Osteoblast (primary cell): ENCODE results near the gene SCG5. TPM values are rescaled to one million over a fixed set of nuclear protein-coding genes. Genes with fewer than 3 reads are reported as not detected.
A peak's percentile ranks its signal among the peaks of the same experiment; 100 is the strongest.

Source experiments
- DNase-seq: peaks from one replicate; pipeline ENCODE4 v3.0.0; 2011; ENCODE audit warnings: low spot score, mixed read lengths; ENCODE audit not compliant: insufficient read length; ENCODE audit errors: missing footprints
- H2AFZ ChIP-seq: 2 replicates; pipeline ENCODE4 v1.6.0; 2011; ENCODE audit warnings: mild to moderate bottlenecking, low read length
- H3K27ac ChIP-seq: 2 replicates; pipeline ENCODE4 v1.5.1; 2011; ENCODE audit warnings: mild to moderate bottlenecking, low read depth, low read length, moderate library complexity
- H3K27me3 ChIP-seq: 2 replicates; pipeline ENCODE4 v1.6.0; 2012; ENCODE audit warnings: mild to moderate bottlenecking, control low read depth, inconsistent platforms, low read length, moderate library complexity; ENCODE audit not compliant: insufficient read depth
- H3K36me3 ChIP-seq: 2 replicates; pipeline ENCODE4 v1.5.1; 2011; ENCODE audit warnings: mild to moderate bottlenecking, low read length, control low read depth, moderate library complexity; ENCODE audit not compliant: insufficient read depth
- H3K4me1 ChIP-seq: 2 replicates; pipeline ENCODE4 v1.5.1; 2011; ENCODE audit warnings: mild to moderate bottlenecking, low read length, control low read depth, moderate library complexity; ENCODE audit not compliant: insufficient read depth
- H3K4me2 ChIP-seq: 2 replicates; pipeline ENCODE4 v1.6.0; 2011; ENCODE audit warnings: mild to moderate bottlenecking, low read length; ENCODE audit not compliant: insufficient read depth
- H3K4me3 ChIP-seq: fragments of 200-600 bp; sonication (generic); 3 replicates; pipeline ENCODE4 v1.5.1; 2012; ENCODE audit warnings: mild to moderate bottlenecking, low read length, inconsistent platforms; ENCODE audit not compliant: insufficient read depth
- H3K79me2 ChIP-seq: 2 replicates; pipeline ENCODE4 v1.6.0; 2012; ENCODE audit warnings: mild to moderate bottlenecking, low read length, control low read depth, inconsistent platforms; ENCODE audit not compliant: insufficient read depth
- H3K9me3 ChIP-seq: 2 replicates; pipeline ENCODE4 v1.5.1; 2011; ENCODE audit warnings: low read depth, low read length, control low read depth
- H4K20me1 ChIP-seq: 2 replicates; pipeline ENCODE4 v1.6.0; 2012; ENCODE audit warnings: mild to moderate bottlenecking, low read length, control low read depth; ENCODE audit not compliant: insufficient read depth
- total RNA-seq: library from RNA; depleted of rRNA; stranded (reverse); fragments of >200 nt; gene quantifications from 2 replicates; pipeline ENCODE4 v1.2.3, GENCODE V29; 2012
- TF ChIP-seq, protein P1 (sequence below): IDR thresholded peaks from 2 replicates; pipeline ENCODE4 v1.5.1; 2011; ENCODE audit warnings: mild to moderate bottlenecking, low read depth, low read length, moderate library complexity; ENCODE audit errors: extremely low read depth

SCG5 gene
- total RNA-seq, 1 donor = 9.0 TPM

DNA sequence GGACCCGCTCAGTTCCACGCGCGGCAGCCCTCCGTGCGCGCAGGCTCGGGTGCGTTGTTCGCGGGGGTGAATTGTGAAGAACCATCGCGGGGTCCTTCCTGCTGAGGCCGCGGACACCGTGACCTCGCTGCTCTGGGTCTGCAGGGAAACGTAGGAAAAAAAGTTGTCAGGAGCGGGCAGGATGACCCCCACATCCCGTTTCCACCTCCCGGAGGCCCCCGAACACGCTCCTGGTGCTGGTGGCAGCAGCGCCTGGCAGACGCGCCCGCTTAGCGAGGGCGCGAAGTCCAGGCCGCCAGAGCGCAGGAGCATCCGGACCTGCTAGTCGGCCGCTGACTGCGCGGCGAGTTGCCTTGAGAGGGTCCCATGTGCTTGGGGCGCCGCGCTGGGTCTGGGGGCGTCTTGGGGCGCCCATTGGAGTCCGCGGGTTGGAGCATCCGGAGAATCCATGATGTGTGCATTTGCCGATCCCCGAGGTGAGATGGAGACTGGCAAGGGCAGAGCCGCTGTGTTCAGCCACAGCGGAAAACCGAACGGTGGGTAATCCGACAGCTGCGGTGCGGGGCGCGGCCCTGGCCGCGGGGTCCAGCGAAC, 76.8 kb downstream of the SCG5 start:
- TF ChIP-seq, protein P1, sequence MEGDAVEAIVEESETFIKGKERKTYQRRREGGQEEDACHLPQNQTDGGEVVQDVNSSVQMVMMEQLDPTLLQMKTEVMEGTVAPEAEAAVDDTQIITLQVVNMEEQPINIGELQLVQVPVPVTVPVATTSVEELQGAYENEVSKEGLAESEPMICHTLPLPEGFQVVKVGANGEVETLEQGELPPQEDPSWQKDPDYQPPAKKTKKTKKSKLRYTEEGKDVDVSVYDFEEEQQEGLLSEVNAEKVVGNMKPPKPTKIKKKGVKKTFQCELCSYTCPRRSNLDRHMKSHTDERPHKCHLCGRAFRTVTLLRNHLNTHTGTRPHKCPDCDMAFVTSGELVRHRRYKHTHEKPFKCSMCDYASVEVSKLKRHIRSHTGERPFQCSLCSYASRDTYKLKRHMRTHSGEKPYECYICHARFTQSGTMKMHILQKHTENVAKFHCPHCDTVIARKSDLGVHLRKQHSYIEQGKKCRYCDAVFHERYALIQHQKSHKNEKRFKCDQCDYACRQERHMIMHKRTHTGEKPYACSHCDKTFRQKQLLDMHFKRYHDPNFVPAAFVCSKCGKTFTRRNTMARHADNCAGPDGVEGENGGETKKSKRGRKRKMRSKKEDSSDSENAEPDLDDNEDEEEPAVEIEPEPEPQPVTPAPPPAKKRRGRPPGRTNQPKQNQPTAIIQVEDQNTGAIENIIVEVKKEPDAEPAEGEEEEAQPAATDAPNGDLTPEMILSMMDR = no peak
- Histone ChIP-seq H3K36me3 (peaks cover 52% of the 10 kb centered on the region), H3K9me3 (no peaks in the 10 kb centered on the region), H2AFZ (no peak overlapping the region), H3K4me3 (peak overlapping the region; percentile 93), H4K20me1 (peaks cover 43% of the 10 kb centered on the region), H3K27me3 (no peaks in the 10 kb centered on the region), H3K4me2 (peak overlapping the region; percentile 80), H3K79me2 (peaks cover 59% of the 10 kb centered on the region), H3K27ac (peak overlapping the region; percentile 96), H3K4me1 (peaks cover 30% of the 10 kb centered on the region)
- peak; percentile 93 for DNase-seq

DNA sequence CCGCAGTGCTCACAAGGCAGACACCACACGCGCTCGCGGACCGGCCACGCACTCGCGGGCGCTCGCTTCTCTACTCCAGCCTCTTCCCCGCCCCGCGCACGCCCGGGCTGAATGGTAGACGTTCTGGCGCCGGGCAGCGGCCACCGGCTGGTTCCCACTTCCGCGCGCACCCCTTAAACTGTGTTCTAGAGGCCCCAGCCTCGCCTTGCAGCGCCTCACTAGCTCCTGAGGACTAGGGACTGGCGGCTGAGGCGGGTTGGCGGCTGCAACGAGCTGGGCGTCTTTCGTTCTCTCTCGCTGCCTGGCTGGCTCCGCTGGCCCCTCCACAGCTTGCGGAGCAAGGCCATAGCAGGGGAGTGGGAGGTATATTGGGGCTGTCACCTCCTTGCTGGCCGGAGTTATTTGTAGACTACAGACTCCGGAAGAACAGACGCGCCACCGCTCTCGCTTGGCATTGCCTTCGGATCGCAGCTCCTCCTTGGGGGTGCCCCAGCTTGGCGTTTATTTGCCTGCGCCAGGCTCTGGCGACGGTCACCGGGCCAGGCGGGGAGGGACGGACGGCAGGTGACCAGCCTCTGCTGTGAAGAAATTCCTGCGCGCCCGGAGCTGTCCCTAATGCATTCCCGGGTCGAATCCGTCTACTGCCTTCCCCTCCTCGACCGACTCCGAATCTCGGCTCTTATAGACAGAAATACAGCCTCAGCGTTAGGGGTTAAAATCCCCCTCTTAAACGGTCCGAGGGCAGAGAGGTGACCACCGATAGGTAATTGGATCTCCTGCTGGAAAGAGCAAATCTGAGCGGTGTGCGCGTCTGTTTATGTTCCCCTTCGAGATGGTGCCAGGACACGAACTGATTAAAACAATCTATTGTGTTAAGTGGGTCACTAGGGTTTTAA, 77.6 kb downstream of the SCG5 start:
- Histone ChIP-seq H3K9me3 (no peaks in the 10 kb centered on the region), H3K4me2 (peak overlapping the region; percentile 80), H3K27ac (peak overlapping the region; percentile 96), H3K4me1 (peaks cover 35% of the 10 kb centered on the region), H4K20me1 (peaks cover 48% of the 10 kb centered on the region), H3K79me2 (peaks cover 66% of the 10 kb centered on the region), H3K27me3 (no peaks in the 10 kb centered on the region), H3K36me3 (peaks cover 58% of the 10 kb centered on the region), H3K4me3 (peak overlapping the region; percentile 93), H2AFZ (no peak overlapping the region)
- TF ChIP-seq, protein P1 = no peak
- peak; percentile 75 for DNase-seq

DNA sequence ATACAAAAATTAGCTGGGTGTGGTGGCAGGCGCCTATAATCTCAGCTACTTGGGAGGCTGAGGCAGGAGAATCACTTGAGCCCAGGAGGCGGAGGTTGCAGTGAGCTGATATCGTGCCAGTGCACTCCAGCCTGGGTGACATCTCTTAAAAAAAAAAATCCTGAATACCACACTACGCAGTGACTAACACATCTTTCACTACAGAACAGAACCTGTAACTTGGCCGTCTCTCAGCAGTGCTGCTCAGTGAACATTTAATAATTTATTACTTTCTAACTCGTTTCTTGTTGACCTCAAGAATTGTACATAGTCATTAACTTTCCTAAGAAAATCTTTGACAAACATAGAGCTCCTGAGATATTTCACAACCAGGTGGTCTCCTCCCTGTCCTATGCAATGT, 80.1 kb downstream of the SCG5 start:
- Histone ChIP-seq H3K36me3 (peaks cover 67% of the 10 kb centered on the region), H4K20me1 (peaks cover 49% of the 10 kb centered on the region), H3K4me3 (peak overlapping the region; percentile 93), H3K27ac (peak overlapping the region; percentile 96), H3K9me3 (no peaks in the 10 kb centered on the region), H3K27me3 (no peaks in the 10 kb centered on the region), H3K4me2 (peak overlapping the region; percentile 80), H2AFZ (no peak overlapping the region), H3K4me1 (peaks cover 31% of the 10 kb centered on the region), H3K79me2 (peaks cover 83% of the 10 kb centered on the region)
- TF ChIP-seq, protein P1 = no peak
- DNase-seq = no peak

DNA sequence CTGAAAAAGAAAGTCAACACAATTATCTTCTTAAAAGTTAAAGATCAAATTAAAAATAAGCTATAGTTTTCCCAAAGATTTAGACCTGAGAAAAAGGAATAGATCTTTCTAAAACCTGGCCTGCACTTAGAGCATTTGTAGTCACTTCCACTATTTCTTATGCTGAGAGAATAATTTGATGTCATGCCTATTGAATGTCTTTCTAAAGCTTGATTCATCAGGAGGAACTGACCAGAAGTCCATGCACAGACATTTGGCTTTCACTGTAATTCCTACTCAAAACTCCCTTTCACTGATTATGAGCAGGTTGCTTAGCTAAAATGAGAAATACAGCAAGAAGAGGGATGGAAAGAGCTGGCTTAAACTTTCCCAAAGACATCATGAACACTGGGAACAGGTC, 80.6 kb downstream of the SCG5 start:
- peak; percentile 71 for DNase-seq
- peaks cover 84% of the 10 kb centered on the region for H3K79me2 ChIP-seq
- H3K4me2 ChIP-seq = peak overlapping the region; percentile 80
- H3K27me3 ChIP-seq = no peaks in the 10 kb centered on the region
- peaks cover 49% of the 10 kb centered on the region for H4K20me1 ChIP-seq
- peak overlapping the region; percentile 96 for H3K27ac ChIP-seq
- H3K4me3 ChIP-seq = peak overlapping the region; percentile 41
- TF ChIP-seq, protein P1 = no peak
- H3K4me1 ChIP-seq = peaks cover 29% of the 10 kb centered on the region
- no peak overlapping the region for H2AFZ ChIP-seq
- no peaks in the 10 kb centered on the region for H3K9me3 ChIP-seq
- H3K36me3 ChIP-seq = peaks cover 67% of the 10 kb centered on the region
